Peyer's patch (tissue), 4 donors: ENCODE measurements around the gene HSPA2.
A peak's percentile ranks its signal among the peaks of the same experiment; 100 is the strongest.

Experiments
- POLR2A ChIP-seq, 2 donors: fragments of 450-650 bp; IDR thresholded peaks; one replicate each; pipeline ENCODE4 v1.5.1; 2017; ENCODE audit warnings: antibody characterized with exemption in 2 of 2, mild to moderate bottlenecking in 2 of 2, moderate library complexity in 2 of 2
- TF ChIP-seq, protein P1 (sequence below), 6 experiments: fragments of 450-650 bp in 4 of 6; fragments of 200-600 bp in 2 of 6; sonication (generic) in 1 of 6; IDR thresholded peaks; one replicate each; pipeline ENCODE4 v1.5.1; 2017 to 2019; ENCODE audit warnings: antibody characterized with exemption in 6 of 6, mild to moderate bottlenecking in 3 of 6, moderate library complexity in 1 of 6

DNA sequence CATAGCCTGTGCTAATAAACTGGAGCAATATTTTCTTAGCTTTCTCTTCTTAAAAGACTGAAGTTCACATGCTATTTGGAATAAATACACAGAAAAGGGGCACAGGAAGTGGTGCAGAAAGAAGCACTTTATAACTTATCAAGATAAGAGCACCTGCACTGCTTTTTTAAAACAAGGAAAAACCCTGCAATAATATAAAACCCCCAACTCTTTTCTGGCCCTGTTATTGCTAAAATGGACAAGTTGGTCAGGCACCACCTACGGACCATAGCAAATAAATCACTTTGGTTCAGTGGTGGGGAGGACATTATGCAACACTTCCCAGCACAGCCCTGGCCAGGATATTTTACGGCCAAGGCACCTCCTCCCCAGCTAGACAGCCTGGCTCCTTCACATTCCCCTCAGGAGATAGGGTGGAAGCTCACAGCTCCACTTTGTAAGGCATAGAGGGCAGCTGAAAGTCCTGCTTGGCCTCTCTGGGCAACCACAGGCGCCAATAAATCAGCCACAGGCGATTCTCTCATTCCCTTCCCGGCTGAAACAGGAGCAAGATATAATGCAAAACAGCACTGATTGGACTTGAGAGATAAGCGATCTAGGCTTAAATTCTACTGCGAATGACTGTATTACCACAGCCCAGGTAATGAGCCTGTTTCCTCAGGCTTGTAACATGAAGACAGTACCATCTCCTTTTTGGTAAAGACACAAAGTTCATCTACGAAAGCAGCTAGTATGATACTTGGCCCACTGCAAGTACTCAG lies 39.0 kb upstream of the HSPA2 start:
- TF ChIP-seq, protein P1, sequence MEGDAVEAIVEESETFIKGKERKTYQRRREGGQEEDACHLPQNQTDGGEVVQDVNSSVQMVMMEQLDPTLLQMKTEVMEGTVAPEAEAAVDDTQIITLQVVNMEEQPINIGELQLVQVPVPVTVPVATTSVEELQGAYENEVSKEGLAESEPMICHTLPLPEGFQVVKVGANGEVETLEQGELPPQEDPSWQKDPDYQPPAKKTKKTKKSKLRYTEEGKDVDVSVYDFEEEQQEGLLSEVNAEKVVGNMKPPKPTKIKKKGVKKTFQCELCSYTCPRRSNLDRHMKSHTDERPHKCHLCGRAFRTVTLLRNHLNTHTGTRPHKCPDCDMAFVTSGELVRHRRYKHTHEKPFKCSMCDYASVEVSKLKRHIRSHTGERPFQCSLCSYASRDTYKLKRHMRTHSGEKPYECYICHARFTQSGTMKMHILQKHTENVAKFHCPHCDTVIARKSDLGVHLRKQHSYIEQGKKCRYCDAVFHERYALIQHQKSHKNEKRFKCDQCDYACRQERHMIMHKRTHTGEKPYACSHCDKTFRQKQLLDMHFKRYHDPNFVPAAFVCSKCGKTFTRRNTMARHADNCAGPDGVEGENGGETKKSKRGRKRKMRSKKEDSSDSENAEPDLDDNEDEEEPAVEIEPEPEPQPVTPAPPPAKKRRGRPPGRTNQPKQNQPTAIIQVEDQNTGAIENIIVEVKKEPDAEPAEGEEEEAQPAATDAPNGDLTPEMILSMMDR (IDR thresholded peaks at IDR 0.05) = peak in 1 of 6 experiments; percentile 8
- peak in 1 of 2 donors; percentile 16 for TF ChIP-seq POLR2A (IDR thresholded peaks at IDR 0.05)
